ENCODE data around the gene ANKK1.

The ANKK1 gene

DNA sequence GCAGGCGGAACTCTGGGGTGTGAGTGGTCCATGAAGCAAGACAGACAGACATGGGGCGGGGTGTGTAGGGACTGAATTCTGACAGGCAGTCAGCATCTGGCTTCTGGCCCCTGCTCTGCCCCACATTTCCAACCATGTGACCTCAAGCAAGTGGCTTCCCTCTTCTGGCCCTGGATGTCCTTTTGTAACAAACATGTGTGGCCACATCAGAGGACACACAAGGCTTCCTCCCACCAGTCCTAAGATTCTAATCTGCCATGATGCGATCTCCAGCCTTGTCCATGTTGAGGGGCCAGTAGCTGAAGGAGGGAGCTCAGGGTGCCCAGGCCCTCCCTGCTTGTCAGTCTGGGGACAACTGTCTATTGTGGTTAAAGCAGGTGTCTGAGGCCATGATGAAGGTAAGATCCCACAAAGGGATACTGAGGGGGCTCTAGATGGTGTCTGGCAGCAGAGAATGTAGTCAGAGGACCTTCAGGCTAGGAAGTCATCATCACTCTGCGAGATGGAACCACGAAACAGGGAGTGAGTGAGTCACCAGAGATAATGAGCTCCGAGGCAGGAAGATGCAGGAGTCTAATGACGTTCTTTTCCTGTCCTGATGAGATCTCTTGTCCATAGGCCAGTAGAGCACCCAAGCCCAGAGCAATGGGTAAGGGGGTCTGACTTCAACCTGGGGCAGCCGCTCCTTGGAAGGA lies 60.2 kb downstream of the ANKK1 start:
- TF ChIP-seq, protein P1, sequence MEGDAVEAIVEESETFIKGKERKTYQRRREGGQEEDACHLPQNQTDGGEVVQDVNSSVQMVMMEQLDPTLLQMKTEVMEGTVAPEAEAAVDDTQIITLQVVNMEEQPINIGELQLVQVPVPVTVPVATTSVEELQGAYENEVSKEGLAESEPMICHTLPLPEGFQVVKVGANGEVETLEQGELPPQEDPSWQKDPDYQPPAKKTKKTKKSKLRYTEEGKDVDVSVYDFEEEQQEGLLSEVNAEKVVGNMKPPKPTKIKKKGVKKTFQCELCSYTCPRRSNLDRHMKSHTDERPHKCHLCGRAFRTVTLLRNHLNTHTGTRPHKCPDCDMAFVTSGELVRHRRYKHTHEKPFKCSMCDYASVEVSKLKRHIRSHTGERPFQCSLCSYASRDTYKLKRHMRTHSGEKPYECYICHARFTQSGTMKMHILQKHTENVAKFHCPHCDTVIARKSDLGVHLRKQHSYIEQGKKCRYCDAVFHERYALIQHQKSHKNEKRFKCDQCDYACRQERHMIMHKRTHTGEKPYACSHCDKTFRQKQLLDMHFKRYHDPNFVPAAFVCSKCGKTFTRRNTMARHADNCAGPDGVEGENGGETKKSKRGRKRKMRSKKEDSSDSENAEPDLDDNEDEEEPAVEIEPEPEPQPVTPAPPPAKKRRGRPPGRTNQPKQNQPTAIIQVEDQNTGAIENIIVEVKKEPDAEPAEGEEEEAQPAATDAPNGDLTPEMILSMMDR (IDR thresholded peaks at IDR 0.05; ENCODE audit: control insufficient read depth, extremely low read depth, insufficient read depth): no peak
- no peak for DNase-seq (ENCODE audit: low read depth)
- no peak overlapping the region for H3K4me3 ChIP-seq (ENCODE audit: low read depth, low read length)

DNA sequence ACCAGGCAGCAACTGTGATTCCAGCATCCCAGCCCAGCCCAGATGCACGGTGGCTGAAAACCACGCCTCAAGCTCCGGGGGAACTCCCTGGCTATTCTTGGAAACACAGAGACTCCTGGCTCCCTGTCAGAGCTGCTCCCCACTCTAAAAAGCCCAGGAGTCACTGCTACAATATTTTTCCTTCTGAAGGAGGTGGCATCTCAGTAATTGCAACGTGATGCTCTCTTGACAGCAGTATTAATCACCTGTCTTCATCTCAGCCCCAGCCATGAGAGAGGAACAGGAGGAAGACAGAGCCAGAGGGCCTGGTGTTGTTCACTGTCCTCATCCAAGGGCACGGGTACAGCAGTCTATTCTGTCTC lies 60.7 kb downstream of the ANKK1 start:
- TF ChIP-seq, protein P1 (IDR thresholded peaks at IDR 0.05; ENCODE audit: control insufficient read depth, extremely low read depth, insufficient read depth): no peak
- H3K4me3 ChIP-seq (ENCODE audit: low read depth, low read length): no peak overlapping the region
- DNase-seq (ENCODE audit: low read depth): no peak

DNA sequence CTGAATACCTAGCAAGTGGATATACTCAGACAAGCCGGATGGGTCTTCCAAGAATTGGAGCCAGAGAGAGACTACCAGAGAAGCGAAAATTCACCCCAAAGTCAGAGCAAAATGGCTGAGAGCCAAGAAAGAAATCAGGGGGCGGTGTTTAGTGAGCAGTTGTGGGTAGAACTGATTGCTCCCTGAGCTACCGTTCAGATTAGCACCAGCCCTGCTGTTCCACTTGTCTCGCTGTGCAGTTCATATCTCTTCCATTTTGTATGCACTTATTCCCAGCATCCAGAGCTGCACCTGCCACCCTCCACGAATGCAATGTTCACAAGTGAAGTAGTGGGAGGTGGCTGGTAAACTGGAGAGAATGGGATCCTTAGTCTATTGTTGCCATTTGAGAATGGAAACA lies 62.2 kb downstream of the ANKK1 start:
- TF ChIP-seq, protein P1 (IDR thresholded peaks at IDR 0.05; ENCODE audit: control insufficient read depth, extremely low read depth, insufficient read depth): no peak
- H3K4me3 ChIP-seq (ENCODE audit: low read depth, low read length): no peak overlapping the region
- no peak for DNase-seq (ENCODE audit: low read depth)
